HS-5 (cell line): ENCODE results near the gene PPT1.
A peak's percentile ranks its signal among the peaks of the same experiment; 100 is the strongest.
"Not testable (repeated sequence)": the region's sequence is repeated elsewhere in the genome, so short reads cannot be mapped to it uniquely, and the experiment has no call there.

Source experiments
- DNase-seq: peaks from one replicate; pipeline ENCODE4 v3.0.0-alpha.2; 2012; ENCODE audit warnings: low read depth

The PPT1 gene

DNA sequence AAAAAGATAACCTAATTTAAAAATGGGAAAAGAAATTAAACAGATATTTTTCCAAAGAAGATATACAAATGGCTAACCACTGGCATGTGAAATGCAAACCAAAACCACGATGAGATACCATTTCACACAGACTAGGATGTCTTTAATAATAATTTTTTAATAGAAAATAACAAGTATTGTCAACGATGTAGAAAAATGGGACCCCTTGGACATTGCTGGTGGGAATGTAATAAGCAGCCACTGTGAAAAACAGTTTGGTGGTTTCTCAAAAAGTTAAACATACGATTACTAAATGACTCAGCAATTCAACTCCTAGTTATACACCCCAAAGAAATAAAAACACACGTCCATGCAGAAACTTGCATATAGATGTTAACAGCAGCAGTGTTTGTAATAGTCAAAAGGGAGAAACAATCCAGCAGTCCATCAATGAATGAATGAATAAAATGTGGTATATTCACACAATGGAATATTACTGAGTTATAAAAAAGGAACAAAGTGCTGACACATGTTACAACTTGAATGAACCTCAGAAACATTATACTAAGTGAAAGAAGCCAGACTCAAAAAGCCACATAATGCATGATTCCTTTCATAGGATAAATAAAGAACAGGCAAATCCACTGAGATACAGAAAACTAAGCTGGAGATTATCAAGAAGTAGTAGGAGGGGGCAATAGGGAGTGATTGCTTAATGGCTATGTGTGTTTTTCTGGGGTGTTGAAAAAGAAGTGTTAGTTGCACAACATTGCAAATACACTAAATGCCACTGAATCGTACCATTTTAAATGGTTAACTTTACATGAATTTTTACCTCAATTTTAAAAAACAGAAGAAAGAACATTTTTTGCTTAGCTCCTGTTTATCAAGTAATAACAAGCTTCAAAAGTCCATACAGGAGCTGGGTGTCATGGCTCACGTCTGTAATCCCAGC is 4.1 kb downstream of the PPT1 start:
- no peak for DNase-seq

DNA sequence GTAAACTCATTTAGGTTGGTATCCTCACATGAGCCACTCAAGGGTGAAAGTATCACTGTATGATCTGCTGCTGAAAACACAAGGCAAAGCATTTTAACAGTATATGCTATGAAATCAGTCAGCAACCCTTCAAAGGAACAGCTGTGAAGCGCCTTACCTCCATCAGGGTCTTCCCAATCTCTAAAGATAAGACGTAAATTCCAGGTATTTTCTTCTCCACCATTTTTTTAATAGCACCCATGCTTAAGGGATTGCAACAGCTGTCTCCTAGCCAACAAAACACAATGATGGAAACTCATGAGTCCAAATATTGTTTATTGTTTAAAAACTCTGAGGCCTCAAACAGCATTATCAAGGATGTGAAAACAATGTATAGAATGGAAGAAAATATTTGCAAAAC is 4.8 kb downstream of the PPT1 start:
- no peak for DNase-seq

DNA sequence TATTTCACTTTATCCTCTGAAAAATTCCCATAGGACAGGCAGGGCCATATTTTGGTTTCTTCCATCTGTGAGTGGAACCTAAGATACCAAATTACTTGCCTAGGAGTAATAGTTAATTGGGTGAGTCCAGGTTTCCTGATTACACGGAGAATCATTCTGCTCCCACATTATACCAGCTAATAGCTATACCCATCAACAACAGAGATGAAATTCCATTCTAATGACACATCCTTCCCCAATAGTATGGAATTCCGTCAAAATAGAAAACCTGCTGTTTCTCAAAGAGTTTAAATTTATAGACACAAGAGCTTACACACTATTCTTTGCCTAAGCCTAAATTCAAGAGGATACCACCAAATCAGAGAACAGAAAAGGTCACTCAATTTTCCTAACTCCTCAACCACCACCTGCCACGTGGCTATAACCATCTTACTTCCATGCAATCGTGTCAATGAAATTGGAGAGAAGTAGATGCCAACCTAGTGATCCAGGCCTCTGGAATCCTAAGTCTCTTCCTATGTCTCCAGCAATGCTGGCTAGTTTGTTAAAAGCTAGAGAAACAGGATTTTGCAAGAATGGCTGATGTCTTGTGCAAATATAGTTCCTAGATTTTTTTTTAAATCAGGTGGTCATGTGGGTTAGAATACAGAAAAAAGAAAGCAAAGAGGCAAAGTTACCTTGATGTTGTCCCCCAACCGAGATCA is 6.2 kb downstream of the PPT1 start:
- no peak for DNase-seq

DNA sequence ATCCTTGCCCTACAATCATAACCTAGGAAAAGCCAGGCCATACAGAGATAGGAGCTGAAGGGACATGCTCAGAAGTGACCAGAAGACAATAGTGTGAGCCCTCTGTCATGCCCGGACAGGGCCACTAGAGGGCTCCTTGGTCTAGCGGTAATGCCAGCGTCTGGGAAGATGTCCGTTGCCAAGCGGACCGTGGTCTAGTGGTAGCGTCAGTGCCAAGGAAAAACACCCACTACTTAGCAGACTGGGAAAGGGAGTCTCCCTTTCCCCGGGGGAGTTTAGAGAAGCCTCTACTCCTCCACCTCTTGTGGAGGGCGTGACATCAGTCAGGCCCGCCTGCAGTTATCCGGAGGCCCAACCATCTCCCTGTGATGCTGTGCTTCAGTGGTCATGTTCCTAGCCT is 12.3 kb downstream of the PPT1 start:
- DNase-seq, result not testable (repeated sequence)

DNA sequence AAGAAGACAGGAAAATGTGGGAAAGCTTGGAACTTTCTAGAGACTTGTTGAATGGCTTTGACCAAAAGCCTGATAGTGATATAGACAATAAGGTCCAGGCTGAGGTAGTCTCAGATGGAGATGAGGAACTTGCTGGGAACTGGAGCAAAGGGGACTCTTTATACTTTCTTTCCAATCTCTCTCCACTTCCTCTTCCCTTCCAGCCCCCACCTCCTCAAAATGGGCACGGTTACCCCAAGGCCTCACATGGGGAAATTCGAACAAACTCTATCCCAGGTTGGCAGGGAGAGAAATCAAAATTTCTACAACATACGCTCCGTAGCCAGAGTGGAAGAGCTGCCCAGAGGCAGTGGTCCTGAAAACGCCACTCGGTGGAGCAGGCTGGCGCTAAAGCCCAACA is 15.2 kb downstream of the PPT1 start:
- DNase-seq, result no peak

DNA sequence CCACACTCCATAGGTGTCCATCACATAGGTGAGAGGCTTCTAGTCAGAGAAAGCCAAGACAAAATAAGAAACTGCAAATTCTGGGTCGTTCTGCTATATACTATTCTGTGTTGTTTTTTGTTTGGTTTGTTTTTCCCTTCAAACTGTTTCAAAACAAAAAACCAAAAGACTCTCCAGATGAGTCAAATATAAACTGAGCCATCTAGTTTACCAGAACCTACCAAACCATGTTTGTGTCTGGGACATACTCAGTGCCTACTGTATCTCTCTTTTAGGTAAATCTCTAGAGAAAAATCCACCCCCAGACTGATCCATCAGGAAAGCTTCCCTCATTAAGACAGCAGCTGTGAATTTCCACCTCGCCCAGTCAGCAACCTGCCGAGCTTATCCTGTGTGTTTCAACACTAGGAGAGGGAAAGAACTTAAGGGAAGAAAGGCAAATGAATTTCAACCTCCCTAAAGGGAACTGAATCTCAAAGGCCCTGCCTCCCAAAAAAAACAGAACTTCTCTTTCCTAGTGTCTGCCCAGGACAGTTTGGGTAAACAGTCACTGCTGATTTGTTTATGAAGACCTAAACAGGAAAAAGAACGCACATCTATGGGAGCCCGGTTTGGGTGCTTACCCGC is 17.2 kb downstream of the PPT1 start:
- no peak for DNase-seq

DNA sequence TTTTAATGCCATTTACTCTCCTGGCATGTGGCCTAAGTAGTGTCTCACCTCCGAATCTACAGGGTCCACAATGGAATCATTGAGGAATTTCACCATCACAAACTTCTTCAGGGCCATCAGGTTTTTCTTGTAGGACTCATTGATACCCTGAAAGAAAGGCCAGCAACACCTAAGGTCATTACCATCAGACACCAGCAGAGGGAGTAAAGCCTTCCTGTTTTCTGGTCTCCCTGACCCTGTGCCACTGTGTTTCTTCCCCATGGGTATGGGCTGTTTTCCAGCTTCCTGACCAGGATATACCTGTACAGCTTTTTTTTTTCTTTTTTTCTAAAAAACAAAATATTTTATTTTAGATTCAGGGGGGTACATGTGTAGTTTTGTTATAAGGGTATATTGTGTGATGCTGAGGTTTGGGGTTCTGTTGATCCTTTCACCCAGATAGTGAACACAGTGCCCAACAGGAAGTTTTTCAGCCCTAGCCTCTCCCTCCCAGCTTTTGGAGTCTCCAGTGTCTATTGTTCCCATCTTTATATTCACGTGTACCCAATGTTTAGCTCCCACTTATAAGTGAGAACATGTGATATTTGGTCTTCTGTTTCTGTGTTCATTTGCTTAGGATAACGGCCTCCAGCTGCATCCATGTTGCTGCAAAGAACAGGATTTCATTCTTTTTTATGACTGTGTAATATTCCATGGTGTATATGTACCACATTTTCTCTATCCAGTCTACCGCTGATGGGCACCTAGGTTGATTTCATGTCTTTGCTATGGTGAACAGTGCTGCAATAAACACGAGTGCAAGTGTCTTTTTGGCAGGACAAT is 18.3 kb downstream of the PPT1 start:
- DNase-seq, result no peak

DNA sequence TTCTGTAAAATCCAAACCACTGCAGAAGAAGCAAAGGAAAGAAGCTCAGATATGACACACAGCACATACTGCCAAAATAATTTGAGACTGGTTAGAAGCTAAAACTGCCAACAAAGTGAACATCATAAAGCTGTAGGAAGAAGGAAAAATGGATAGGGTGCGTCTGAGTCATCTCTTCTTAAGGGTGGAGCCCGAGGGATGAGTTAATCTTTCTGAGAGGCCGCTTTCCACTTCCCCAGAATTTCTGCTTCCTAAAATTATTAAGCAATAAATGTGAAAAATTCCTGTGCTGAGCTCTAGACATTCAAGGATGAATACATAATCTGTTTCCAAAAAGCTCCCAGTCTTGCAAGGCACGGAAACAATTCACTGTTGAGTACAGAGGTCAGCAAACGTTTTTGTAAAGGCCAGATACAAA is 20.1 kb downstream of the PPT1 start:
- peak; percentile 90 for DNase-seq

DNA sequence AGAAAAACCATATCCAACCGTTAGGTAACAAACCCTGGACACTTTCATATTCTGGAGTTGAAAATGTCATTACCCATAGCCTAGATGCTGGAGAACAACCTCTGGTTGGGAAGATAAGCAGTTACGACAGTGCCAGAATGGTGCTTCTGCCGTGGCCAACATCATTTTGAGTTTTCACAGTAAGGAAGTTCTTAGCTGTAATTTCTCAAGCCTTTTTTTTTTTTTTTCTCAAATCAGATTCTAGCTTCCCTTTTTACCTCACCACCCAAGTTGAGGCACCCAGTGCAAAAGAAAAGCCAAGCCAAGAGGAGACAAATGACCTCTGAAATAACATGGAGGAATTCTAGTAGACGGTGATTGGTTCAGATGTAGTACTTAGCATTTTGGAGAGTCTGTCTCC is 21.8 kb downstream of the PPT1 start:
- DNase-seq, result no peak

DNA sequence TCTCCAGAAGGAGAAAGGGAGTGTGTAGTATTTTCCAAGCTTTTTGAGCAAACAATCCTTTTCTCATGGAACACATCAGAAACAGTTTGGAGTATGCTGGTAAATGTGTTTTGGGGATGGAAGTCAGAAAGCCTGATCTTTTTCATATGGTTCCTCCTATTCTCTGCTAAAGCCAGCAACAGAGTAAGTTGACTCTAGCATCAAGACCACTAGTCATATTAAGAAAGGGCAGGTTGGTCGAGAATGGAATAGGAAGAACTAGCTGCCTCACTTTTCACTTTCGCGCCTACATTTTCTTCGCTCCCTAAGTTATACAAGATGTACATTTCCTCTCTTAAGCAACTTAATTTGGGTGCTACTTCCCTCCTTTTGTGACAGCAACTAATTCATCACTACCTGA is 24.0 kb downstream of the PPT1 start:
- DNase-seq, result no peak

DNA sequence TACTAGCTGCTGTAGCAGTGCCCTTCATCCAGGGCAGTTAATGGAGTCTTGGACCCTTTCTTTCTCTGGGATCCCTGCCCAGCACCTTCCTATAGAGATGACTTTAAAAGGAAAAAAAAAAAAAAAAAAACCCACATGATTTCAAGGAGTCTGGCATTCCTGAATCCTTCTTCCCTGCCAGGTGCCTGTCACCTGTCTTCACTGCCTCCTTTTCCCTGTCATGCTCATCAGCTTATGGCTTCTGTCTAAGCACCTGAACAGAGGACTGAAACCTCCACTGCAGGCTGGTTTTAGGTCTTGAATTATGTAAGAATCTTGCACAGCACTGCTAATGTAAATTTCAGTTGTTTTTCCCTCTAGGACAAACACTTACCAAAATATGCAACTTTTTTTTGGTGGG is 24.9 kb downstream of the PPT1 start:
- DNase-seq, result no peak

DNA sequence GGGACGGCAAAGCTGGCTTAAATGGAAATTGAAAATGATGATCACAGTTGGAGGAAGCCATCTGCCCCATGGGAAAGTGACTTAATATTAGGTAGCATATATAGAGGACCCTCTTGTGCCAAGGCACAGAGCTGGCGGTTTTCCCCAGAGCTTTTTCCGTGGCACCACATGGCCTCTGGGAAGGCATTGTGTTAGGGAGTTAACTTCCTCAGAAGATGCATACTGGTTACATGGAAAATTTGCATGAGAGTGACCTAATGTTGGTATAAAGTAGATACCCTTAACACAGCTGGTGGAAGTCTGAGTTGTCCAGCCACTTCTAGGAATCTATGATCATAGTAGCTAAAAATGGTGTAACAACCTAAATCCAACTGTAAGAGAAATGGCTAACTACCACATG is 29.2 kb downstream of the PPT1 start:
- DNase-seq, result no peak

DNA sequence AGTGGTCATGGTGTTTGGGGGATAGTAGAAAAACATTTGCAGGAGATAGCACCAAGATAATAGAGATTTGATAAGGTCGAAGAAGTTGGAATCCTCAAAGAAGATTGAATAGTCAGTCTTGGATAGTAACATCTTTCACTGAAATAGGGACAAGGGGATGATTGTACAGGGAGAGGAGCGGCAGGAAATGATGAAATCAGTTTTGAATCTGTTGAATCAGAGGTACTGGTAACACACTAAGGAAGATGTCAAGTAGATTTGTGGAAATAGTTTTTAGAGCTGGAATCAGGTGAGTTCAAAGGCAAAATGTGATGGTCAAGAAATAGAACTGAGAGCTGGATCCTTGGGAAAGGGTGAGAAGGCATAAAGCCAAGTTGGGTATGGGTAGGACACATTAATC is 30.0 kb downstream of the PPT1 start:
- DNase-seq, result no peak

DNA sequence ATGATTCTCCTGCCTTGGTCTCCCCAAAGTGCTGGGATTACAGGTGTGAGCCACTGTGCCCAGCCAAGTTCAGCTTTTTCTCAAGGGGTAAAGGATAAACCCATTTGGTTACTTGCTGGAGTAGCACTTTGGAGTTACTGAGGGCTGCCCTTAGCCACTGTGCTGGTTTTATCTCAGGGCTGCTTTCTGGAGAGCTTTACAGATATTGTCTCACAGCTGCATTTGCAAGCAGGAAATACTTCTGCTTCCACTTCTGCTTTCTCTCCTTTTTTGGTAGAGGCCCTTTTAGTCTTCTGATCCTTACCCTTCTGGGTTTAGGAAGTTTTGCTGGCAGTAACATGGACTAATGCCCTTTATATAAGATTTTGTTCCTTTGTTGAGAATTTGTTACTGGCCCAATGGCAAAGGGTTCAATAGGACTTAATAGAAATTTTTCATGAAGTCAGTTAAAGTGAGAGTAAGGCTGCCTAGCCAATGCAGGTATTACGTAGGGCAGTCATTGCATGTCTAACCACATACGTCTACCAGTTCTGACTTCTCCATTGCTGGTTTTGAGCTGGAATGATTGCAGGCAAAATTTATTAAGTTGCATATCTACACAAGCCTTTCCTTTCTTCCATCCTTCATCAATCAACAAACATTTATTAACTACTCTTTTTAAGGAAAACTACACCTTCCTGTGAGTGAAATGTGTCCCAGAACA is 32.1 kb downstream of the PPT1 start:
- no peak for DNase-seq

DNA sequence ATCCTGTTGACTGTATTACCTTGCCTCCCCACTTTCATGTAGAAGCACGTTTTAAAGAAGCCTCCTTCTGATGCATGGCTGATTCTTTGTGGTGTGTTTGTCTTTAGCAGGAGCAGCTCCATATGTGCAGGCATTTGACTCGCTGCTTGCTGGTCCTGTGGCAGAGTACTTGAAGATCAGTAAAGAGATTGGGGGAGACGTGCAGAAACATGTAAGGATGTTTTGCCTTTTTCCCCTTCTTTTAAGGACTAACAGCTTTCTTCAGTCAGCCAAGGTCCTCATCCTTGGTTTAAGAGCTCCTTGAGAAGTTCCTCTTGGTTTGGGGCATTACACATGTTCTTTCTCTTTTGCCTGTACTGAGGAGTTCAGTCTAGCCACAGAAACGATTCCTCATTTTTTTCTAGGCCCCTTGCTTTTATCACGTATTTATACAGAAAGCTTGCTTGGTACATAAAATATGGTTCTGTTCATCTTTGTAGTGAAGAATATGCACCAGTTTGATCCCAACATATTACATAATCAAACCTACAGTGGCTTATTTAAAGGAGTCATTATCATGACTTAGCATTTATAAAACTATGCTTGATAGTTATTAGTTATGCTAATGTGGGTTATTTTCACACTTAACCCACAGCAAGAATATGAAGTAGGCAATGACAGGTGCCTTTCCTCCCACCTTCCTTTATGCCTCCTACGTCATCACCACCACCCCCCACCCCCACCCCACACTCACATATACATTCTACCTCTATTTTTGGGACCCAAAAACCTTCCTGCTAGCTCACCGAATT is 36.9 kb downstream of the PPT1 start:
- DNase-seq, result no peak

DNA sequence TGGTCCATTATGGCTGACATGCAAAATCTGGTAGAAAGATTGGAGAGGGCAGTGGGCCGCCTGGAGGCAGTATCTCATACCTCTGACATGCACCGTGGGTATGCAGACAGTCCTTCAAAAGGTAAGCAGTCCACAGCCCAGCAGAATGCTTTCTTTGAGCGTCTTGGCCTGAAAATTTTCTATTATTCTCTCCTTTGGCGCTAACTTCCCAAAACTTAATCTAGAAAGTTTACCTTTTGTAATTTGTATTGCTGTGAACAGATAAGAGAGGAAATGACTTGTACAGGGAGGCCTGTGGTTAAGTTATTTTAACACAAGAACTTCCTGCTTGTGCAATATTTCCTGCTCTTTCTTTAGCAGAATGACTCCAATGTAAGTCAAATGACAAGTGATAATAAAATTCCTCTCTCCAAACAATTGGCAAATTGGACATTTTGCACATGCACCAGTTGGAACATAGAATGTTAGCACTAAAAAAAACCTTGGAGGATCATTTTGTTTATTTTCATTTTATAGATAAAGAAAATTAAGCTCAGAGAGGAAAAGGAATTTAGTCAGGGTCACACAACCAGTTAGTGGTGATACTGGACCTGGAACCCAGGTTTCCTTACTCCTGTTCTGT is 37.6 kb downstream of the PPT1 start:
- DNase-seq, result peak; percentile 47

DNA sequence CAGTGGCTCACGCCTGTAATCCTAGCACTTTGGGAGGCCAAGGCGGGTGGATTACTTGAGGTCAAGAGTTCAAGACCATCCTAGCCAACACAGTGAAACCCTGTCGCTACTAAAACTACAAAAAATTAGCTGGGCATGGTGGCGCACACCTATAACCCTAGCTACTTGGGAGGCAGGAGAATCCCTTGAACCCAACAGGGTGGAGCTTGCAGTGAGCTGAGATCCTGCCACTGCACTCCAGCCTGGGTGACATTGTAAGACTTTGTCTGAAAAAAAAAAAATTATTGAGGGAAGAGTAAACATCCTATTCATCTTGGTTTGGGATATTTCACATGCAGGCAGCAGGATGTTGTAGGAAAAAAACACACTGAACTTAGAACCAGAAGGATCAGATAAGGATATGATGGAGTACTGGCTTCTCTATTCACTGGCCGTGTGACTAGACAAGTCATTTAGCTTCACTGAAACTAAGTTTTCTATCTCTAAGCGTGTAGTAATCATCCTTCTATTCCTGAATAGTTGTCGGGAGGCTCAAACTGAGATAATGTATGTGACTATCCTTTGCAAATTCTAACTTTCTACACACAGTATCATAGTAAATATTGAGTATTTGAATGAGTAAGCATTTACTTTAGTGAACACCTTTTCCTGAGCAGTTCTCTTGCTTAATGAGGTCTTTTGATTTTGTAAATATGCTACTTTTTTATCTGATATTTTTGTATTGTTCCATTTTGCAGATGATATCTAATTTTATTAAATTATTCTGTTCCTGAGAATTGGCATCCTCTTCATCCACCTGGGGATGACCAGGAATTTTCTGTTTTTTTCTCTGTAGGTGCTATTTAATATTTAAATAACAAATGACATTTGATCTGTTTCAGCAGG is 38.4 kb downstream of the PPT1 start:
- no peak for DNase-seq

DNA sequence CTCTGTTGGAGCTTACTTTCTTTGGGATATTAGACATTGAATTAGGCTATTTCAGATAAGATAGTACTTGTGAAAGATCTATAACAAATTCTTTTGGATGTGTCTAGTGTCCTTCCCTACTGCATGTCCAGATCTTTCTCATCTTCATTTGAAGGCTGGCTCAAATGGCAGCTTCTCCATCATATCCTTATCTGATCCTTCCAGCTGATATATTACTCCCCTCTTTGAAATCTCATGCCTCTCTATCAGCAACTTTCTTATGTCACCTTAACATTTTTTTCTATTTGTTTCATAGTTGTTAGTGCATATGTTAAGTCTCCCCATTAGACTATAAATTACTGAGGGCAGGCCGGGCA is 39.0 kb downstream of the PPT1 start:
- DNase-seq, result no peak

DNA sequence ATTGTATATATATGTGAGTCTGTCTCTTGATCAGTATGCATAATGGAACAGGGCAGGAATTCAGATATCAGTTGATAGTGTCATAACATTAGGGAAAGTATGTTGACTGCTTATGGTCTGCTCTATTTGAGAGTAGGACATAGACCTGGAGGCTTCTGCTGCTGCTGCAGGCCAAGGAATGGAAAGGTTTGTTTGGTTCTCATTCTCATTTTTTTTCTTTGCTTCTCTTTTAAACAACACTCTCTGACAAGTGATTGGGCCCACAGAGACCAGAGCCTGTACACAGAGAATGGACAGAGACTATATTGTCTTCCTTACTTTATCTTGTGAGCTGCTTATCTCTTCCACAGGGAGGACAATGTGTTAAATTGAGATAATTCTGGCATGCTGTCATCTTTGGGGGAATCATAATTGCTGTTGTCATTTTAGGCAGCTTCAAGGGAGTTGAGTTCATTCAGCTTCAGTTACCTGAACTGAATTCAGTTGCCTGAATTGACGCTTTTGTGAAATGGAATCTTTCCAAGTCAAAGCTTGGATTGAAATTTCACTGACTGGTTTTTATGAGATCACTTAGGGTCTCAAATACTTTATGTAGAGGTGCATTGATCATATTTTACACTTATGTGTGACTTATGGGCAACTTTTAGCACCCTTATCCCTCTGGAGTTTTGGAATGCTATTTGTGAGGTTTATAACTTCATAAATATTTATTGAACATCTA is 39.6 kb downstream of the PPT1 start:
- DNase-seq, result no peak
